ENCODE measurements around the gene FAM131A.

- TF ChIP-seq EP300 (IDR thresholded peaks at IDR 0.05) (no peak), CTCF (IDR thresholded peaks at IDR 0.05) (no peak), POLR2A (IDR thresholded peaks at IDR 0.05) (no peak), POLR2AphosphoS5 (IDR thresholded peaks at IDR 0.05) (no peak)
These were observed 13.7 kb upstream of the FAM131A start for GRCh38 chr3:184323696-184324095.

Data from upper lobe of left lung (tissue), 4 donors.